ENCODE results near the gene AKAP13.

DNA sequence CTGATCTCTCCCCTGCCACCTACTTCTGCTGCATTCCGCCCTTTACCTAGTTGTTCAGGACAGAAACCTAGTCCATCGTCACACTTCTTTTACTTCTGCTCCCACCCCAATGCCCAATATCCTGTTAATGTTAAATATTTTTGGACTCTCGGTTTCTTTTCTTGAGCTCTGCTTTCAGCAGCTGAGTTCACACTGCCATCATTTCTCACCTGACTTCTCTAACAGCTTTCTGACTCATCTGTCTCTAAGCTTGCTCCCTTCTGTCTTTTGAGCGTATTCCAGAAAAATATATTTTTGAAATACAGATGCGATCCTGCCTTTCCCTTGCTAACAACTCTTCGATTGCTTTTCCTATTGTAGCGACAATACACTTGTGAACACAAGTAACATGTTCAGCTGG lies 231.0 kb downstream of the AKAP13 start:
- TF ChIP-seq, protein P1, sequence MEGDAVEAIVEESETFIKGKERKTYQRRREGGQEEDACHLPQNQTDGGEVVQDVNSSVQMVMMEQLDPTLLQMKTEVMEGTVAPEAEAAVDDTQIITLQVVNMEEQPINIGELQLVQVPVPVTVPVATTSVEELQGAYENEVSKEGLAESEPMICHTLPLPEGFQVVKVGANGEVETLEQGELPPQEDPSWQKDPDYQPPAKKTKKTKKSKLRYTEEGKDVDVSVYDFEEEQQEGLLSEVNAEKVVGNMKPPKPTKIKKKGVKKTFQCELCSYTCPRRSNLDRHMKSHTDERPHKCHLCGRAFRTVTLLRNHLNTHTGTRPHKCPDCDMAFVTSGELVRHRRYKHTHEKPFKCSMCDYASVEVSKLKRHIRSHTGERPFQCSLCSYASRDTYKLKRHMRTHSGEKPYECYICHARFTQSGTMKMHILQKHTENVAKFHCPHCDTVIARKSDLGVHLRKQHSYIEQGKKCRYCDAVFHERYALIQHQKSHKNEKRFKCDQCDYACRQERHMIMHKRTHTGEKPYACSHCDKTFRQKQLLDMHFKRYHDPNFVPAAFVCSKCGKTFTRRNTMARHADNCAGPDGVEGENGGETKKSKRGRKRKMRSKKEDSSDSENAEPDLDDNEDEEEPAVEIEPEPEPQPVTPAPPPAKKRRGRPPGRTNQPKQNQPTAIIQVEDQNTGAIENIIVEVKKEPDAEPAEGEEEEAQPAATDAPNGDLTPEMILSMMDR (IDR thresholded peaks at IDR 0.05) = no peak
- TF ChIP-seq POLR2A (IDR thresholded peaks at IDR 0.05) = no peak

All from uterus (tissue), 2 donors.